ENCODE results near the gene STK40. TPM values are rescaled to one million over a fixed set of nuclear protein-coding genes. Genes with fewer than 3 reads are reported as not detected.

STK40 gene
- total RNA-seq, 1 donor from 2014 or later = 45.0 TPM

GRCh38 chr1:36421649-36422048 lies 35.9 kb upstream of the STK40 start:
- peaks cover 6% of the 10 kb centered on the region for H3K4me1 Mint-ChIP-seq (ENCODE audit: unreplicated experiment)
- no peaks in the 10 kb centered on the region for H3K9me3 Mint-ChIP-seq (ENCODE audit: unreplicated experiment)
- peaks cover 5% of the 10 kb centered on the region for H3K36me3 Mint-ChIP-seq (ENCODE audit: unreplicated experiment)
- H3K27ac Mint-ChIP-seq (ENCODE audit: unreplicated experiment) = no peak overlapping the region
- DNase-seq (ENCODE audit: extremely low spot score, unreplicated experiment) = no peak
- TF ChIP-seq CTCF (IDR thresholded peaks at IDR 0.05) = no peak
- no peak overlapping the region for H3K4me3 Mint-ChIP-seq (ENCODE audit: unreplicated experiment)
- no peaks in the 10 kb centered on the region for H3K27me3 Mint-ChIP-seq (ENCODE audit: unreplicated experiment)

DNA sequence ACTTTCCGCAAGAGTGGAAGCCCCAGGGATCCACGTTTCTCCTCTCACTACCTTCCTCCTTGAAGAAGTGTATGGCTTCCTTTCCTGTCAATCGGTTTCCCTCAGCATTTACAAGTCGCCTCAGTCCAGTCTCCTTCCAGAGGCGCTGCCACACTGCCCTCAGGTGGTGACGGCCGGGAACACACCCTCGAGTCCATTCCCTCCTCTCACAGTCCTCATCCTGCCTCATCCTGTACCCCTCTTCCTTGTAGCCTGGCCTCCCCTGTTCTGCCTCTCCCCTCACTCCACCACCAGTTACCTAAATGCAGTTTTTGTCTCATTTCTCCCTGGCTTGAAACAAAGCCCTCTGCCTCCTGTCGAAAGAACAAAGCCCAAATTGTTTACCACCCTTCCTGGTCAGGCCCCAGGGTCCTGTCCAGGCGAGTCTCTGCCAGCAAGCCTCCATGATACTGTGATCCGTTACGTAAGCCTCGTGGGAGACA lies 35.2 kb upstream of the STK40 start:
- DNase-seq (ENCODE audit: extremely low spot score, unreplicated experiment) = peak; percentile 96
- Mint-ChIP-seq H3K27ac (ENCODE audit: unreplicated experiment) (peak overlapping the region; percentile 36), H3K27me3 (ENCODE audit: unreplicated experiment) (no peaks in the 10 kb centered on the region), H3K36me3 (ENCODE audit: unreplicated experiment) (peaks cover 5% of the 10 kb centered on the region), H3K4me1 (ENCODE audit: unreplicated experiment) (peaks cover 6% of the 10 kb centered on the region), H3K4me3 (ENCODE audit: unreplicated experiment) (no peak overlapping the region), H3K9me3 (ENCODE audit: unreplicated experiment) (no peaks in the 10 kb centered on the region)
- peak; percentile 93 for TF ChIP-seq CTCF (IDR thresholded peaks at IDR 0.05)

DNA sequence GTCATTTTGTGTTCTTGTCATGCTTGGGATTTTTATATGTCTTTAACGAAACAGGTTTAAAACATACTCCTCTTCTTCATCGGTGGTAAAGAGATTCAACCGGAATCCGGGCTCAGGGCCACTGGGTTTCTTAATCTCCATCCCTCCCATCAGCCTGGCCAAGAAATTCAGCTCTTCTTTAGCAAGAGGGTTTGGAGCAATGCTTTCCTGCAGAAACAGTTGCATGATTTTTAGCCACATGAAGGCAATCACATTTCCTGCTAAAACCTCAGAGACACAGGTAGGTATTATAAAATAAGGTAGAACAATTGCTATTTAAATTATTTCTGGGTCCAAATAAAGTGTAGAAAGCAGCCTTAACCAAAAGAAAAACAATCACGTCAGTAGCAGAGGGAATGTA lies 34.7 kb upstream of the STK40 start:
- H3K36me3 Mint-ChIP-seq (ENCODE audit: unreplicated experiment) = peaks cover 5% of the 10 kb centered on the region
- peaks cover 6% of the 10 kb centered on the region for H3K4me1 Mint-ChIP-seq (ENCODE audit: unreplicated experiment)
- no peak overlapping the region for H3K4me3 Mint-ChIP-seq (ENCODE audit: unreplicated experiment)
- no peaks in the 10 kb centered on the region for H3K9me3 Mint-ChIP-seq (ENCODE audit: unreplicated experiment)
- TF ChIP-seq CTCF (IDR thresholded peaks at IDR 0.05) = no peak
- DNase-seq (ENCODE audit: extremely low spot score, unreplicated experiment) = no peak
- H3K27me3 Mint-ChIP-seq (ENCODE audit: unreplicated experiment) = no peaks in the 10 kb centered on the region
- no peak overlapping the region for H3K27ac Mint-ChIP-seq (ENCODE audit: unreplicated experiment)

- no peak for TF ChIP-seq CTCF (IDR thresholded peaks at IDR 0.05)
- Mint-ChIP-seq H3K36me3 (ENCODE audit: unreplicated experiment) (peaks cover 4% of the 10 kb centered on the region), H3K4me1 (ENCODE audit: unreplicated experiment) (peaks cover 6% of the 10 kb centered on the region), H3K27ac (ENCODE audit: unreplicated experiment) (no peak overlapping the region), H3K9me3 (ENCODE audit: unreplicated experiment) (no peaks in the 10 kb centered on the region), H3K4me3 (ENCODE audit: unreplicated experiment) (no peak overlapping the region), H3K27me3 (ENCODE audit: unreplicated experiment) (no peaks in the 10 kb centered on the region)
- DNase-seq (ENCODE audit: extremely low spot score, unreplicated experiment) = no peak
These were observed 33.8 kb upstream of the STK40 start for GRCh38 chr1:36419569-36419968.

GRCh38 chr1:36419140-36419539 lies 33.4 kb upstream of the STK40 start:
- TF ChIP-seq CTCF (IDR thresholded peaks at IDR 0.05) = no peak
- Mint-ChIP-seq H3K27me3 (ENCODE audit: unreplicated experiment) (no peaks in the 10 kb centered on the region), H3K36me3 (ENCODE audit: unreplicated experiment) (peaks cover 4% of the 10 kb centered on the region), H3K27ac (ENCODE audit: unreplicated experiment) (no peak overlapping the region), H3K4me1 (ENCODE audit: unreplicated experiment) (peaks cover 6% of the 10 kb centered on the region), H3K4me3 (ENCODE audit: unreplicated experiment) (no peak overlapping the region), H3K9me3 (ENCODE audit: unreplicated experiment) (no peaks in the 10 kb centered on the region)
- no peak for DNase-seq (ENCODE audit: extremely low spot score, unreplicated experiment)

All from osteocyte (in vitro differentiated cells).